ENCODE measurements around the gene ENTPD8.

Gene ENTPD8

DNA sequence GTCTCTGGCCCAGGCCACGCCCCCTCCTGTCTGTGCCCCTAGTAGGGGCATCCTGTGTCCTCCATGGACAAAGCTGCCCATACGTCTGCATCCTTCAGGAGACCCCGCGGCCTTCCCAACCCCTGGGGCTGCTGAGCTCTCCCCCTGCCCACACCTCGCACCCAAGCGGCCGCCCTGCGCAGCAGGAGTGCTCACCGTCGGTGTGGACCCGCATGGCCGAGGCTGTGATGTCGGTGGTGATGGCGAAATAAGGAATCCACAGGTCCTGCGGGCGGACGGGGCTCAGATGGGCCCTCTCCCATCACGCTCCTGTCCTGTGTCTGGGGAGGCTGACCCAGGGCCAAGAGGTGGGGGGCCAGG, 22.8 kb upstream of the ENTPD8 start:
- TF ChIP-seq, protein P1, sequence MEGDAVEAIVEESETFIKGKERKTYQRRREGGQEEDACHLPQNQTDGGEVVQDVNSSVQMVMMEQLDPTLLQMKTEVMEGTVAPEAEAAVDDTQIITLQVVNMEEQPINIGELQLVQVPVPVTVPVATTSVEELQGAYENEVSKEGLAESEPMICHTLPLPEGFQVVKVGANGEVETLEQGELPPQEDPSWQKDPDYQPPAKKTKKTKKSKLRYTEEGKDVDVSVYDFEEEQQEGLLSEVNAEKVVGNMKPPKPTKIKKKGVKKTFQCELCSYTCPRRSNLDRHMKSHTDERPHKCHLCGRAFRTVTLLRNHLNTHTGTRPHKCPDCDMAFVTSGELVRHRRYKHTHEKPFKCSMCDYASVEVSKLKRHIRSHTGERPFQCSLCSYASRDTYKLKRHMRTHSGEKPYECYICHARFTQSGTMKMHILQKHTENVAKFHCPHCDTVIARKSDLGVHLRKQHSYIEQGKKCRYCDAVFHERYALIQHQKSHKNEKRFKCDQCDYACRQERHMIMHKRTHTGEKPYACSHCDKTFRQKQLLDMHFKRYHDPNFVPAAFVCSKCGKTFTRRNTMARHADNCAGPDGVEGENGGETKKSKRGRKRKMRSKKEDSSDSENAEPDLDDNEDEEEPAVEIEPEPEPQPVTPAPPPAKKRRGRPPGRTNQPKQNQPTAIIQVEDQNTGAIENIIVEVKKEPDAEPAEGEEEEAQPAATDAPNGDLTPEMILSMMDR (IDR thresholded peaks at IDR 0.05; ENCODE audit: borderline replicate concordance, insufficient read depth, low read depth, low read length): no peak
- no peak overlapping the region for H3K4me3 ChIP-seq (ENCODE audit: low read depth, low read length)

DNA sequence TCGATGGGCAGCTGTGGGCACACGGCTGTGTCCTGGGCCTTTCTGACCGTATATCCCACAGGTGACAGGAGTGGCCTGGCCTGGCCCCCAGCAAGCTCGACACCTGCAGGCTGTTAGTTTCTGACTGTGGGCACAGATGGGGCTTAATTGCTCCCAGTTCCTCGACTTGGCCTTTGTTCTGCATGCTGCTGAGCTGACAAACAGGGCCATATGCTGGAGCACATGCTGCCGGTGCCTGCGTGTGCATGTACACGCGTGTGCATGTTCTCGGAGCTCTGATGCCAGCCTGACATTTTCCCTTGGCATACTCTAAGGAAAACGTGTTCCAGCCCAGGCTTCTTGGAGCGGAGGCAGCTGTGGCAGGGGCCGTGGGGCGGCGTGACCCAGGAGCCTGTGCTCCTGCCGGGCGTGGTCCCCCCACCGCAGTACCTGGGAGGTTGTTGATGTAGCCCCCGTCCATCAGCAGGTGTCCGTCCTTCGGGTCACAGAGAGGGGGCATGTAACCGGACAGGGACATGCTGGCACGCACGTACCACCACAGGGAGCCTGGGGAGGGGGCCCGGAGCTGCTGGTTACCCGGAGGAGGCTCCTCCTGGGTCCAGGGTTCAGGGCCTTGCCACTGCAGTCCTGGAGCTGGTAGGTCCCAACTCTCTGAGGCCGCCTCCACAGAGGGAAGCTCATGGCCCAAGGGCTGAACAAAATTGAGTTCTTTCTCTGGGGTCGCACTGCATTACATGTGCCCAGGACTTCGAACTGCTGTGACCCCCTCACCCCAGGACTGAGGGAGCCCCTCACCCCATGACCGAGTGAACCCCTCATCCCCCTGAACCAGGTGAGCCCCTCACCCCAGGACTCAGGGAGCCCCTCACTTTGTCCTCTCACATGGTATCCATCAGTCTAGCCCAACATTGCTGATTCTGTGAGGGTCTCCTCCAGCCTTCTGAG, 22.1 kb upstream of the ENTPD8 start:
- TF ChIP-seq, protein P1 (IDR thresholded peaks at IDR 0.05; ENCODE audit: borderline replicate concordance, insufficient read depth, low read depth, low read length): no peak
- H3K4me3 ChIP-seq (ENCODE audit: low read depth, low read length): no peak overlapping the region

DNA sequence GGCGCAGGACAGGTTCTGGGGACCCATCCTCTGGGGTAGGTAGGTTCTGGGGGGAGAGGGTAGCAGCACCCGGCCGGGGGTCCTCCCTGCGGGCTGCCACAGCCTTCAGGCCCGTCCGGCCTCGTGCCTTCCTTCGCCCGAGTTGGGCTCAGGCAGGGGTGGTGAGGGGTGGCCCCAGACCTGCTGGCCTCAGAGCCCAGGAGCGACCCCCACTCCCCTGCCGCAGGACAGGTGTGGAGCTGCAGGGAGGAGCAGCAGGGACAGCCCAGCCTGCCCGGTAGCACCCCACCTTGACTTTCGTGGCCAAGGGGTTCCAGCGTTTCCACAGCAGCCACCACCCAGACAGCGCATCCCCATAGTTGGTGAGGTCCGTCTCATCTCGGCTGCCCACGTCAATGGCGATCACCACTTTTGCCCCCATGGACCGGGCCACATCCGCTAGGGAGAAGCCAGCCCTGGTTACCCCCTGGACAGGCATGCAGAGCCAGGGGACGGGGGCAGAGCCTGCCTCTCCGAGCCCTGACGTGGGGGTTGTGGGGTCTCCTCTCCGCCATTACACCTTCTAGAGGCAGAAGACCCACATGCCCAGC, 21.3 kb upstream of the ENTPD8 start:
- no peak overlapping the region for H3K4me3 ChIP-seq (ENCODE audit: low read depth, low read length)

DNA sequence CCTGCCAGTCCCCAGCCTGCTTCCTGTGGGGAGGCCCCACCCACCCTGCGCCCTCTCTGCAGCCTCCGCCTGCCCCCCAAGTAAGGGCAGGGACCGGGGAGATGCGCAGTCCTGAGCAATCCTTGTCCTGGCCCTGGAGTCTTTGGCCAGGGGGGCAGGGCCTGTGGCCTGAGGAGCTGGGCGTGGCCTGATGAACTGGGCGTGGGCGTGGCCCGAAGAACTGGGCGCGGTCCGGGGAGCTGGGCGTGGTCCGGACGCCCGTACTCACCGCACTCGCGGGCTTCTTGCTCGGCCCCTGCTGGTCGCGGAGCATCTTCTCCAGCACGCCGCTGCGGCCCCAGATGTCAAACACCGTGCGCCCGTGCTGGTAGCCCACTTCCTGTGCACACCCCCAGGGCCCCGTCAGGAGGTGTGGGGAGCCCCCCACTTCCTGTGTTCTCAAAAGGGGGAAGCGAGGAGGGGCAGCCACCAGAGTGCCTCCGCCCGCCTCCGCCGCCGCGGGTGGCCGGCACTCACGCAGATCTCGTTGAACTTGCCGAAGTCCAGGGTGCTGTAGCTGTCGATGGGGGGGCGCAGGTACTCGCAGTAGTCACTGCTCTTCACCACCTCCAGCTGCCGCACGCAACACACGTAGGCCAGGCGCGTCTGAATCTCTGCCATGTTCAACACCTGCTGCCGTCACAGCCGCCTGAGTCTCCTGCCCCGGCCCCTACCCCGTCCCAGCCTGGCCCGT, 20.7 kb upstream of the ENTPD8 start:
- TF ChIP-seq, protein P1 (IDR thresholded peaks at IDR 0.05; ENCODE audit: borderline replicate concordance, insufficient read depth, low read depth, low read length): 0 out of 2 replicates have a peak, but pooled peaks have one; percentile 10
- peak overlapping the region; percentile 29 for H3K4me3 ChIP-seq (ENCODE audit: low read depth, low read length)

More for the DNA sequence above, 21.3 kb upstream of the ENTPD8 start:
- TF ChIP-seq, protein P1 (IDR thresholded peaks at IDR 0.05; ENCODE audit: borderline replicate concordance, insufficient read depth, low read depth, low read length): no peak

DNA sequence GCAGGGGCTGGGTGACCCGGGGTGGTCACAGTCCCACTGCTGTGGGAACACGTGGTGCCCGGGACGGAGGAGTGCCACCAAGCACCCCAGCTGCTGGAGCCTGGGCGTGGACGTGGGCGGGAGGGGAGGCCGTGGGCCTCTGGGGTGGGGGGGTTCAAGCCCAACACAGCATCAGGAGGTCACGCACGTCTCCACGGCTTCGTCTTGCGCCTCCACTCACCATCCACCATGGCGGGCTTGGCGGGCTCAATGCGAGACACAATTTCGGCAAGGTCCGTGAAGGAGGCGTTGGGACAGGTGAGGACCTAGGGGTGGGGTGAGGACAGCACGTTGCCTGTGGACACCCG, 20.1 kb upstream of the ENTPD8 start:
- TF ChIP-seq, protein P1 (IDR thresholded peaks at IDR 0.05; ENCODE audit: borderline replicate concordance, insufficient read depth, low read depth, low read length): no peak
- peak overlapping the region; percentile 29 for H3K4me3 ChIP-seq (ENCODE audit: low read depth, low read length)

DNA sequence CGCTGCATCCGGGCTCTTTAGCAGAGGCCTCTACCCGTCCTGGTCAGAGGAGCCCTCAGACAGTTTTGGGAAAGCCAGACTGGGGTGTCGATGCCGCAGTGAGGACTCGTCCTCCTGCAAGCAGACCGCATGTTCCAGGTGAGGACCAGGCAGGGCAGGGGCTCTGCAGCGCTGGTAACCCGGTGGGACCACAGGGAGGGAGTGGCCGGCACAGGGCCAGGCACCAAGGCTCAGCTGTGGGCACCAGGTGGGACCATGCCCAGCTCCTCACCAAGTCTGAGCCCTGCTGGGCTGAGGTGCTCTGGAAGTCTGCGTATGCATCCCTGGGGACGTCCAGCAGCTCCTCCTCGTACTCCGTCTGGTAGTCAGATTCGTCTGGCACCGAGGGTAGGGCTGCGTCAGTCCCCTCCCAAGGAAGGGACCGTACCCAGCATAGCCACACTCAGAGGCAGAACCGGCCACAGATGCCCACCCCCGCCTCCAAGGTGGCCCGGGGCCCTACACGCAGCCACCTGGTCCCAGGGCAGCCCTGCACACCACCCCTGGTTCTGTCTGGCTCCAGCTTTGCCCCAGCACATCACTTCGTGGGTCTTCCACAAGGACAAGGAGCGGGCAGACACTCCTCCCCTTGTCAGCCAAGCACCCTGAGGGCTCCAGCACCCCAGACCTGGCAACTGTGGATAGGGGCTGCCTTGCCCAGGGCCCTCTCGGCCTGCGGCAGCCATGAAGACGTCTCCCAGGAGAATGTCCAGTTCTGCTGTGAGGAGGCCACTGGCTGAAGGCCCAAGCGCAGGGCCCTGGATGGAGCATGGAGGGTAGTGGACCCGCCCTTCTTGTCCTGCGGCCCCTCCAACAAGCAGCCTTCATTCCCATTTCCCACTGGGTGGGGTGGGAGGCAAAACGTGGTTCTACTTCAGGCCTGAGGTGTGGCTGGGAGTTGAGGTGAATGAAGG, 19.5 kb upstream of the ENTPD8 start:
- TF ChIP-seq, protein P1 (IDR thresholded peaks at IDR 0.05; ENCODE audit: borderline replicate concordance, insufficient read depth, low read depth, low read length): no peak
- H3K4me3 ChIP-seq (ENCODE audit: low read depth, low read length): no peak overlapping the region
